H7 (cell line): ENCODE results near the gene KCNIP4. TPM values are rescaled to one million over a fixed set of nuclear protein-coding genes. Genes with fewer than 3 reads are reported as not detected.

ENCODE experiments used
- DNase-seq: peaks from one replicate; pipeline ENCODE4 v3.0.0; 2012
- H3K27me3 ChIP-seq: 2 replicates; pipeline ENCODE4 v1.6.0; 2011; ENCODE audit warnings: mild to moderate bottlenecking, low read length; ENCODE audit not compliant: control insufficient read depth, insufficient read depth
- H3K36me3 ChIP-seq: replicated peaks from 2 replicates; pipeline ENCODE4 v1.5.1; 2011; ENCODE audit warnings: low read length; ENCODE audit not compliant: control insufficient read depth, insufficient read depth
- H3K4me3 ChIP-seq: 2 replicates; pipeline ENCODE4 v1.5.1; 2011; ENCODE audit warnings: low read depth, mild to moderate bottlenecking, control low read depth, low read length, moderate library complexity; ENCODE audit not compliant: insufficient read depth
- total RNA-seq: library from RNA; depleted of rRNA; stranded (reverse); fragments of >200 nt; shearing (Covaris generic); gene quantifications from 2 replicates; pipeline ENCODE4 v1.2.3, GENCODE V29; 2014

KCNIP4 gene
- total RNA-seq, 1 experiment from 2014 or later, result not detected

DNA sequence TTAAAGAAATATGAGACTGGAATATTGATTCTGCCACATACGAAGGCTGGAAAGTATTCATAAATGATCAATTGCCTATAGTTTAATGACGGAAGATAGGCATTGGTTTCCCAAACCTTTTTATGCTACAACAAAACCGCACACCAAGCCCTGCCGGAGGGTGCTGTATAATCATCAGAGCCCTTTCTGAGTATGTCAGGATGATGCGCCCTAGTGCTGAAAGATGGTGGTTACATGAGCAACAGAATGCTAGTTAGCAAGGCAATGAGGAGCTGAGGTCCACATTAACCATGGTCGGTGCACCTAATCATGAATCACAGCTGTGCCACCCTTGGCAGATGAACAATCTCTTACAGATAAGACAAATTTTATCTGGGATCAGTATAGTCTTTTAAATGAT lies 757.3 kb downstream of the KCNIP4 start:
- no peak overlapping the region for H3K4me3 ChIP-seq
- no peaks in the 10 kb centered on the region for H3K27me3 ChIP-seq
- H3K36me3 ChIP-seq, result no peaks in the 10 kb centered on the region
- DNase-seq, result peak; percentile 6

DNA sequence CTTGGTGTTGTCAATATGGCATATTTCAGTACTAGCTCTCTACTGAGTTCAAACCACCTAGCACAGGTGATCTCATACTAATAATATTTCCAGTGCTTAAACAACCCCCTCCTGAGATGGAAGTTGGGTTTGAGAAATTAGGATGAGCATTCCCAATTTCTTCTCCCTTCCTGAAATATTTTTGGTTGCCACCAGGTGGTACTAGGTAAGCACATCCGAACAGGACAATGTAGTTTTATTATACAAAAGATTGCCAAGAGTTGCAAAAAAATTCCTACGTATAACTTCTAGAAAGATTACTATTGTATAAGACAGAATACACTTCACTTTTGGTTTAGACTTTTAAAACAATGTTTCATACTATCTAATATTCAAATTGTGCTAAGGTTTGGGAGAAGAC lies 763.8 kb downstream of the KCNIP4 start:
- Histone ChIP-seq H3K4me3 (no peak overlapping the region), H3K36me3 (no peaks in the 10 kb centered on the region), H3K27me3 (no peaks in the 10 kb centered on the region)
- DNase-seq, result no peak

DNA sequence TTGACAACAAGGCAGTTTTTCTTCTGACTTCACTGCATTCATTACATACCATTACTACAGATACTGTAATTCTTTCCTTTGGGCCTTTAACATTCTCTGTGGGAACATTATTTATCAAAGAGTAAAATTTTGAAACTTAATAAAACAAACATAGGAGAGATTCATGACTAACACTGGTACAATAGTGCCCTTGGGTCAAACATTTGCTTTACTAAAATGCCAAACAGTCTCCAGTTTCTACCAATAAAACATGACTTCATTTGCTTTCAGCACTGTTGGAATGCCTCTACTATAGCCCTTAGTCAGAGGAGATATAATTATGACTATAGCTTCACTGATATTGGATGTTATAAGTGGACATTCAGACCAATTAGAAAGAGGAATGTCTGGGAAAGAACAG lies 766.9 kb downstream of the KCNIP4 start:
- DNase-seq, result no peak

DNA sequence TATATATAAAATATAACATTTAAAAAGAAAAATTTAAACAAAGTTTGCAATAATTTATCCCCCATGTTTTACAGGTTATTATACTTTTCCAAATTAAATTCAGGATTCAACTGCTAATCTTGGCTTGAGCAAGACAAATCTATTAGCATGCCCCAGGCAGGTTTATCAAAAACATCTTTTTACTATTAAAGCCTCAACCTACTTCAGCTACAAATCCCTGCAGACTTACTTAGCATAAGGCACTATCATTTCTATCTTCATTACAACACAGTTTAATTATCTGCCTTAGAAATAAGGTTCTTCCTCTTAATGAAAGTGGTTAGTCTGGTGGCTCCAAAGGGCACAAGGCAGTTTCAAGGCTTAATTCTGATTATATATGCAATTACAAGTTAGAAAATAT lies 770.7 kb downstream of the KCNIP4 start:
- Histone ChIP-seq H3K36me3 (no peaks in the 10 kb centered on the region), H3K27me3 (no peaks in the 10 kb centered on the region), H3K4me3 (no peak overlapping the region)
- DNase-seq, result no peak

More for the DNA sequence above, 766.9 kb downstream of the KCNIP4 start:
- Histone ChIP-seq H3K36me3 (no peaks in the 10 kb centered on the region), H3K4me3 (no peak overlapping the region), H3K27me3 (no peaks in the 10 kb centered on the region)

DNA sequence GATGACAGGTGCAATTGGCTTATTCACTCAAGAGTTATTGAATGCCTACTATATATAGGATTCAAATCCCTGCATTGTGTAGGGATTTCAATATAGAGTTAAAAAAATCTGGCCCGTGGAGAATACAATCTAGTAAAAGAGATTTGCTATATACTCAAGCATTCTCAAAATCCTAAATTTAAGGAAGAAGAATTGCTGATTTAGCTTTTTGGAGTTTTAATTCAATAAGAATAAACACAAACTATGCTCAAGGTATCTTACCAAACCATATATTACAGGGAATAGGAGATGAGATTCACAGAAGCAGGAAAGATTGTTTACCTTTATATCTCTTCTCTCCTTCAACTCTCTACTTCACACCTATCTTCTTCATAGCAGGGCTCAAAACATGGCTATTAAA lies 771.5 kb downstream of the KCNIP4 start:
- DNase-seq, result no peak
- no peaks in the 10 kb centered on the region for H3K36me3 ChIP-seq
- no peak overlapping the region for H3K4me3 ChIP-seq
- no peaks in the 10 kb centered on the region for H3K27me3 ChIP-seq

DNA sequence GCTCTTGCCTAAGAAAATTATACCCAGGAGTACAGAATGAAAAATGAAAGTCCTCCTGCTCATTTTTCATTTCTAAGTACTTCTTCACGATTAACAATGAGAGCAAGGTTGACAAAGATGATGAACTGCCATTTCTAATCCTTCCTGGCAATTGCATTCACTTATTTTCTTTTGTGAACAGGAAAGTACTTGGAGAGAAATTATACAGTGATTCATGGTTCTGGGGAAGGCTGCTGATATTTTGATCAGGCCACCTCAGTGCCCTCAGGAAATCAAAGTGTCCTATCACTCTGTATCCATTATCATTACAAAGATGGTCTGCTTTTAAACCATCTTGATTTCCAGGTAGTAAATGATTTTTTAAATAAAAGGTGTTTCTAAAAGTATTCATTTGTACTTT lies 780.9 kb downstream of the KCNIP4 start:
- Histone ChIP-seq H3K27me3 (no peaks in the 10 kb centered on the region), H3K4me3 (no peak overlapping the region), H3K36me3 (no peaks in the 10 kb centered on the region)
- DNase-seq, result no peak

DNA sequence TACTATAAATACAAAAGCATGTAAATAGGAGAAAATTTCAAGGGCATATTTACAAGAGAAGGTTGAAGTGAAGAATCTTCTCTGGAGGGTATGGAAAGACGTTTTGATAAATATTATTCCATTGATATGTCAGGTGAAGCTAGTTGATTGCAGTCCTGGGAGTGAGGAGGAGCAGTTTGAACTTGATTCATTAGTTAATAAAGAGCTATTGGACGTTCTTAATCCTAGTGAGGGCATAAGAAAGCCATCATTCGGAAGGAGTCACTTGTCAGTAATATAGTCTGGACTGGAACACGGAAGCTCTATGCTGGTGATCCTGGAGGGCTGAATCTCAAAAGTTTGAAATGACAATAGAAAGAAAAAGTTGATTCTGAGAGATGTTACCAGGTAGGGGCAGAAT lies 793.2 kb downstream of the KCNIP4 start:
- Histone ChIP-seq H3K27me3 (no peaks in the 10 kb centered on the region), H3K4me3 (no peak overlapping the region), H3K36me3 (no peaks in the 10 kb centered on the region)
- no peak for DNase-seq

DNA sequence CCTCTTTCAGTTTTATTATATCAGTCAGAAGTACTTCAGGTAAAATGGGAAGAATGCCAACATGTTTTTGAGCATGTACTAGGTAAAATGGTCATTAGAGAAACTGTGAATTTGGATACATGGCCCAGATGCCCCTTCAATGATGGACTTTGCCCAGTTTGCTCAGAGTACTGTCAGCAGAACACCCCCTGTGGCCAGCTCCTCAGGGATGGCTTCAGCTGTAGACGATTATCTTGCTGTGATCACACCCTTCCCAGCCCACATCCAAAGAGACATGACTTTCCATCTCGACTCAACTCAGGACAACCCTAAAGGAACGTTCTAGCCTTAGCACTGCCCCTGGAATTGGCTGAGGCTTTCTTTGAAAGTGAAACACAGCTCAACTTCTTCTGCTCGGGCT lies 809.2 kb downstream of the KCNIP4 start:
- H3K27me3 ChIP-seq, result no peaks in the 10 kb centered on the region
- no peak overlapping the region for H3K4me3 ChIP-seq
- no peak for DNase-seq
- H3K36me3 ChIP-seq, result no peaks in the 10 kb centered on the region

DNA sequence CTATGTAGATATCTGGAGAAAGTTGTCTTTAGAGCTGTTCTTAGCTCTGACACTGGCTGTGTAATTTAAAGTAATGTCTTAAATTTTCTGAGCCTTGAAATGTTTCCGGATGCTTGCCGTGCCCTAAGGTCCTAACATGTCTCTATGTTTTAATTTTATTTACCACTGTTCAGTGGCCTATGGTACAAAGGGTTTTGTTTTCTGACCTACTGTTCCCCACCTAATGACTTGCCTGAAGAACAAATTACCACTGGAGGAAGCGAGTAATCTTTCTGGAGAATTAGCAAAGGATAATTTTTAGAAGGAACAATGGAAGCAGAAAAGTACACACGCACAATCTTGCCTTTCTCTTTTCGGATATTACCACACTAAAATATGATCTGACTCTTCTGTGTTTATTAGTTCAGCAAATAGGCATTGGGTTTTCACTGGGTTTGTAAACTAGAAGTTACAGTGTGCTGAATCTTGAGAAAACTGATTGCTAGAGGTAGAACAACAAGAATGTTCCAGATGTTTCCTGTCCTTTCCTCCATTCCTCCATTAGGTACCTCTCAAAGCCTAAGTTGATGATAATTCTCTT lies 812.4 kb downstream of the KCNIP4 start:
- DNase-seq, result no peak
- Histone ChIP-seq H3K27me3 (no peaks in the 10 kb centered on the region), H3K4me3 (no peak overlapping the region), H3K36me3 (no peaks in the 10 kb centered on the region)

DNA sequence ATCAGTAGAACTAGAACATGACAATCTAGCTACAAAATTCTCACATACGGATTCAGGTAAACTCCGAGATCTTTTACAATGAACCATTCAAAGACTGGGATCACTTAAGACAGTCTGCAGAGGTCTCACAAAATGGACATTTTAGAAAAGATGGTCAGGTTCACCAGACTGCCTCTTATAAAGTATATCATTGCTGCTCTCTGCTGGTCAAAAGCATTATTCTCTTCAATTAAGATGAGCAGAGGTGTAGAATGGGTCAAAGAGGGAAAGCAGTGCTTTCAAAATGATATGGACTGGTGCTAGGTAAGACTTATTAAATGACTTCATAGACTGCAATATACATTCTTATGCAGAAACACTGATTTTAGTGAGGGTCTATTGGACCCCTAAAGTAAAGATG lies 813.6 kb downstream of the KCNIP4 start:
- Histone ChIP-seq H3K36me3 (no peaks in the 10 kb centered on the region), H3K4me3 (no peak overlapping the region), H3K27me3 (no peaks in the 10 kb centered on the region)
- DNase-seq, result no peak

DNA sequence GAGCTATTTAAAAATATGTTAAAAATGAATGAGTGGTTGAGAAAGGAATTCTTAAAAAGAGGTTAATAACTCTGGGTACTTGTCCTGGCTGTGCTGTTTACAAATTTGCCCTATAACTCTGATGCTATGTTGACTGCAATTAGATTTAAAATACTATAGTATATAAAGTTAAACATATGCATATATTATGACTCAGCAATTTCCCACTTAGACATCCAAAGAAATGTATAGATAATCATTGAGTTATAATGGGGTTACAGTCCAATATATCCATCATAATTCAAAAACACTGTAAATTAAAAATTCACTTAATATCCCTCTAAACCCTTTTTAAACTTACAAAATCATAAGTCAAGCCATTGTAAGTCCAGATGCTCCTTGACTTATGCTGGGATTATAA lies 818.0 kb downstream of the KCNIP4 start:
- DNase-seq, result no peak
- Histone ChIP-seq H3K4me3 (no peak overlapping the region), H3K36me3 (no peaks in the 10 kb centered on the region), H3K27me3 (no peaks in the 10 kb centered on the region)

DNA sequence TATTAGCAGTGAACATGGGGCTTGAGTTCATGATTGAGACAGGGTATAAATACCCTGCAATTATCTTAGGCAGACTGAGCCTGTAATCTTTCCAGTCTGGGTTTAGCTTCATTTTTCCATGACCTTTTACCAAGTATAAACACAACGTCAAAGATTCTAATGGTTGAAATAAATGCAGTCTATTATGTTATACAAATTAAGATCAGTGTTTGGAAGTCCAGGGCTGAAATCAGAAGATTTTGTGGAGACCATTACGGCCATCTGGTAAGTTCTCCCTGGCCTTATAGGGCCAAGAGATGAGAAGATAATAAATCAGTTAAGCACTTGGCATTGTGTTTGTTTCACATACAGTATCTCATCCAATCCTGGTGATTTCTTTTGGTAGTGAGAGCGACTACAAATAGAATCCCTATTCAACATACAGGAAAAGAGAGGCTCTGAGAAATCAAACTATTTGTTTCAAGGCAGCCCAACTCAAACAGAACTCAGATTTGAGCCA lies 822.5 kb downstream of the KCNIP4 start:
- no peak for DNase-seq

DNA sequence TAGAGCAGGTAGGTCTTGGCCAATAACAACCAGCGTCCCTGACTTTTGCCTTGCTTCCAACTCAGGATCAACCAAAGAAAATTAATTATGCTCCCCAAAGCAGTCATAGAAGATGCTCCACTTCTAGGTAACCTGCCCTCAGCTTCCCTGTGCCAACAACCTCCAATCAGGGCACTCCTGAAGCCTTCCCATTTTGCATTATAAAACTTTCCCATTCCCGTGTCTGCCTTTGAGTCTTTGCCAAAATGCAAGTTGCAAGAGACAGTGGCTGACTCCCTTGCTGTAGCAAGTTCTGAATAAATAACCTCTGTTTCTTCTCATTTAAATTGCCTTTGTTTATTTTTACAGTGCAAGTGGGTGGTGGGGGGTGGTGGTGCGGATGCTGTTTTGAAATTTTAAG lies 830.3 kb downstream of the KCNIP4 start:
- Histone ChIP-seq H3K36me3 (no peaks in the 10 kb centered on the region), H3K27me3 (no peaks in the 10 kb centered on the region), H3K4me3 (no peak overlapping the region)
- no peak for DNase-seq

More for the DNA sequence above, 822.5 kb downstream of the KCNIP4 start:
- Histone ChIP-seq H3K36me3 (no peaks in the 10 kb centered on the region), H3K4me3 (no peak overlapping the region), H3K27me3 (no peaks in the 10 kb centered on the region)

DNA sequence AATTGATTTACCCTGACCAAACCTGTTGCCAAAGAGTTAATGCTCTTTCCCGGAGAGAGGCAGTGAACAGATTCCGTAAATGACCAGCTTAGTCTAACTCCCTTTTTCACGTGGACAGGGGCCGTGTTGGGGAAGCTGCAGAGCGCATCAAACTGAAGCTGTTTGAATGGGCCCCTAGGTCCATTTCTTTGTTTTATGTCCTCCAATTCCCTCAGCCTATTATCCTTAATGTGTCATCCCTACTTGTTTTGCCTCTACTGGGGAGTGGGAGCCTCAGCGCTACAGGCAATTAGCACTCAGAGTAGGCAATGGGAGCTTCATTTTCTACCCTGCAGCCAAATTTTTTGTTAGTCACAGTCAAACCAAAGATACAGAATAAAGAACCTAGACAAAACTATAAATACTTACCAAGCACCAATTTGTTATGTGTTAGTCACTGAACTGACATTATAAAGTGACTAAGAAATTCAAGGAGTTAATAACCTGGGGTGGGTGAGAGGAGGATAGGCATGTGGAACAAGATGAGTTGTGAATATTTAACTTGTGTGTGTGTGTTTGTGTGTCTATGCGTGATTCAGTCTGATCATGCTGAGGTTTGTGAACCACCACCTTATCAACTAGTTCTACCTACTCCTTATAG lies 830.9 kb downstream of the KCNIP4 start:
- Histone ChIP-seq H3K4me3 (no peak overlapping the region), H3K36me3 (no peaks in the 10 kb centered on the region), H3K27me3 (no peaks in the 10 kb centered on the region)
- no peak for DNase-seq

DNA sequence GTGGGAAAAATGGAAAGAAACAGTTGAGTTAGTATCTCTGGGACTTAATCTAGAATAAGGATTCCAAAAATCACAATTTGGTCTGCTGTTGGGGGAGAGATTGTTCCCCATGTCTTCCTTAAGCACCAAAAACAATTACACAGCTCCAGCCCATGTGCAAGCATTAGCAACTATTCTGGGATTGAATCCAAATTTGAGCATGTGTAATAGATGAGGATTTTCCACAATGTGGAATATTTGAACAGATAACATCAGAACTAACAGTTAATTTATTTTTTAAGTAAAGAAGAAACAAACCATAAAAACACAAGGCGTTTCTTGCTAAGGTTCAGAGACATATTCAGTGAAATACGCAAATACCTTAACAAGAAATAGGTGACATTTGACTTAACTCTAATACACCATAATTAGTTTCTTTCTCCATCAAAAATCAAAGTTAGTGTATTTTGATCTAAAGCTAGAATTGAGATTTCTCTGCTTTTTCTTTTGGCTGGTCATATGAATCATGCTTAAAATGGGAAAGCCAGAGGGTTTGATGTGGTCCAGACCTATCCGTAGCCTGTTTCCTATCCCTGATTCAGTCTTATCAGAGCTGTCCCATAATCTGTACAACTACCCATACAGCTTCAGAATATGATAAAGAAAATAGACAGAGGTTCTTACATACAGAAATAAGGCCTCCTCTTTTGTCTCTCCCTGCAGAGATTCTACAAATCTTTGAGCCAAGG lies 834.9 kb downstream of the KCNIP4 start:
- Histone ChIP-seq H3K36me3 (no peaks in the 10 kb centered on the region), H3K4me3 (no peak overlapping the region), H3K27me3 (no peaks in the 10 kb centered on the region)
- no peak for DNase-seq
